KMS-11 (cell line): ENCODE measurements around the gene ADAMTS17.

Experiments
- H2AFZ ChIP-seq: fragments of 200-600 bp; sonication (generic); 2 replicates; pipeline ENCODE4 v1.6.1; 2016; ENCODE audit warnings: antibody characterized with exemption, mixed run types, low read depth
- H3K27ac ChIP-seq: fragments of 200-600 bp; sonication (generic); 2 replicates; pipeline ENCODE4 v1.6.1; 2016; ENCODE audit warnings: mild to moderate bottlenecking, mixed run types
- H3K27me3 ChIP-seq: fragments of 200-600 bp; sonication (generic); 2 replicates; pipeline ENCODE4 v1.6.1; 2017; ENCODE audit warnings: mild to moderate bottlenecking, low read depth, mixed run types, moderate library complexity; ENCODE audit not compliant: insufficient read depth
- H3K36me3 ChIP-seq: fragments of 200-600 bp; sonication (generic); 2 replicates; pipeline ENCODE4 v1.6.1; 2017; ENCODE audit warnings: mild to moderate bottlenecking, mixed run types; ENCODE audit not compliant: insufficient read depth
- H3K4me1 ChIP-seq: fragments of 200-600 bp; sonication (generic); 2 replicates; pipeline ENCODE4 v1.6.1; 2016; ENCODE audit warnings: mild to moderate bottlenecking, low read depth, mixed run types; ENCODE audit not compliant: poor library complexity, severe bottlenecking
- H3K4me2 ChIP-seq: fragments of 200-600 bp; sonication (generic); 2 replicates; pipeline ENCODE4 v1.7.0; 2016; ENCODE audit warnings: mild to moderate bottlenecking, mixed run types
- H3K4me3 ChIP-seq: fragments of 200-600 bp; sonication (generic); IDR thresholded peaks from 2 replicates; pipeline ENCODE4 v1.6.1; 2017; ENCODE audit warnings: low read depth, low read length, mixed read lengths; ENCODE audit not compliant: insufficient read depth
- H3K79me2 ChIP-seq: fragments of 200-600 bp; sonication (generic); 2 replicates; pipeline ENCODE4 v1.6.1; 2016; ENCODE audit warnings: low read depth, mixed run types; ENCODE audit not compliant: insufficient read depth
- H3K9ac ChIP-seq: fragments of 200-600 bp; sonication (generic); 2 replicates; pipeline ENCODE4 v1.6.1; 2016; ENCODE audit warnings: mild to moderate bottlenecking, mixed run types
- H4K20me1 ChIP-seq: fragments of 200-600 bp; sonication (generic); 2 replicates; pipeline ENCODE4 v1.6.1; 2016; ENCODE audit warnings: mild to moderate bottlenecking, mixed run types; ENCODE audit not compliant: insufficient read depth
- CTCF ChIP-seq: fragments of 200-600 bp; sonication (generic); conservative IDR thresholded peaks from 2 replicates; pipeline ENCODE4 v1.6.1; 2017; ENCODE audit warnings: low read depth, mild to moderate bottlenecking, antibody characterized with exemption, low read length, moderate library complexity, mixed read lengths

The ADAMTS17 gene

GRCh38 chr15:100163961-100164360 is 177.8 kb downstream of the ADAMTS17 start:
- TF ChIP-seq CTCF, result no peak
- H3K9ac ChIP-seq, result no peak overlapping the region
- H3K4me3 ChIP-seq, result no peak overlapping the region
- no peaks in the 10 kb centered on the region for H3K79me2 ChIP-seq
- H4K20me1 ChIP-seq, result no peaks in the 10 kb centered on the region
- no peak overlapping the region for H3K27ac ChIP-seq
- H3K27me3 ChIP-seq, result no peaks in the 10 kb centered on the region
- H2AFZ ChIP-seq, result no peak overlapping the region
- no peak overlapping the region for H3K4me2 ChIP-seq
- no peaks in the 10 kb centered on the region for H3K36me3 ChIP-seq
- peaks cover under 1% of the 10 kb centered on the region for H3K4me1 ChIP-seq

GRCh38 chr15:100160953-100161352 is 180.8 kb downstream of the ADAMTS17 start:
- no peak overlapping the region for H3K27ac ChIP-seq
- H3K36me3 ChIP-seq, result no peaks in the 10 kb centered on the region
- TF ChIP-seq CTCF, result no peak
- no peak overlapping the region for H3K9ac ChIP-seq
- no peak overlapping the region for H3K4me3 ChIP-seq
- H2AFZ ChIP-seq, result no peak overlapping the region
- no peaks in the 10 kb centered on the region for H3K79me2 ChIP-seq
- no peaks in the 10 kb centered on the region for H3K27me3 ChIP-seq
- no peaks in the 10 kb centered on the region for H4K20me1 ChIP-seq
- no peaks in the 10 kb centered on the region for H3K4me1 ChIP-seq
- H3K4me2 ChIP-seq, result no peak overlapping the region

- Histone ChIP-seq H2AFZ (no peak overlapping the region), H4K20me1 (no peaks in the 10 kb centered on the region), H3K79me2 (no peaks in the 10 kb centered on the region), H3K27me3 (no peaks in the 10 kb centered on the region), H3K27ac (no peak overlapping the region), H3K36me3 (no peaks in the 10 kb centered on the region), H3K4me1 (no peaks in the 10 kb centered on the region), H3K9ac (no peak overlapping the region), H3K4me3 (no peak overlapping the region), H3K4me2 (no peak overlapping the region)
- TF ChIP-seq CTCF, result no peak
Measured at GRCh38 chr15:100159436-100159835, 182.3 kb downstream of the ADAMTS17 start.

GRCh38 chr15:100158356-100158755 is 183.4 kb downstream of the ADAMTS17 start:
- H3K79me2 ChIP-seq, result no peaks in the 10 kb centered on the region
- no peak for TF ChIP-seq CTCF

More at GRCh38 chr15:100158356-100158755, 183.4 kb downstream of the ADAMTS17 start:
- H4K20me1 ChIP-seq, result no peaks in the 10 kb centered on the region
- no peaks in the 10 kb centered on the region for H3K27me3 ChIP-seq
- H3K9ac ChIP-seq, result no peak overlapping the region
- H3K4me1 ChIP-seq, result no peaks in the 10 kb centered on the region
- no peak overlapping the region for H2AFZ ChIP-seq
- H3K36me3 ChIP-seq, result no peaks in the 10 kb centered on the region
- no peak overlapping the region for H3K4me3 ChIP-seq
- no peak overlapping the region for H3K27ac ChIP-seq
- no peak overlapping the region for H3K4me2 ChIP-seq
